Liver (tissue), 3 donors: ENCODE measurements around the gene MOGAT3.

Source experiments
- FOXA1 ChIP-seq: IDR thresholded peaks from 2 replicates; pipeline ENCODE4 v1.6.1; 2016; ENCODE audit warnings: antibody characterized with exemption
- TAF1 ChIP-seq: conservative IDR thresholded peaks from 2 replicates; pipeline ENCODE4 v1.6.1; 2016; ENCODE audit warnings: antibody characterized with exemption, mild to moderate bottlenecking
- YY1 ChIP-seq: IDR thresholded peaks from 2 replicates; pipeline ENCODE4 v1.6.1; 2016; ENCODE audit warnings: antibody characterized with exemption, mild to moderate bottlenecking
- TF ChIP-seq, protein P1 (sequence below): fragments of 150-350 bp; IDR thresholded peaks from 2 replicates; pipeline ENCODE4 v1.5.1; 2017; ENCODE audit warnings: improper control_type of control experiment, low read depth, low read length; ENCODE audit not compliant: missing input control
- donor health status: healthy.
- donor health status: healthy.

DNA sequence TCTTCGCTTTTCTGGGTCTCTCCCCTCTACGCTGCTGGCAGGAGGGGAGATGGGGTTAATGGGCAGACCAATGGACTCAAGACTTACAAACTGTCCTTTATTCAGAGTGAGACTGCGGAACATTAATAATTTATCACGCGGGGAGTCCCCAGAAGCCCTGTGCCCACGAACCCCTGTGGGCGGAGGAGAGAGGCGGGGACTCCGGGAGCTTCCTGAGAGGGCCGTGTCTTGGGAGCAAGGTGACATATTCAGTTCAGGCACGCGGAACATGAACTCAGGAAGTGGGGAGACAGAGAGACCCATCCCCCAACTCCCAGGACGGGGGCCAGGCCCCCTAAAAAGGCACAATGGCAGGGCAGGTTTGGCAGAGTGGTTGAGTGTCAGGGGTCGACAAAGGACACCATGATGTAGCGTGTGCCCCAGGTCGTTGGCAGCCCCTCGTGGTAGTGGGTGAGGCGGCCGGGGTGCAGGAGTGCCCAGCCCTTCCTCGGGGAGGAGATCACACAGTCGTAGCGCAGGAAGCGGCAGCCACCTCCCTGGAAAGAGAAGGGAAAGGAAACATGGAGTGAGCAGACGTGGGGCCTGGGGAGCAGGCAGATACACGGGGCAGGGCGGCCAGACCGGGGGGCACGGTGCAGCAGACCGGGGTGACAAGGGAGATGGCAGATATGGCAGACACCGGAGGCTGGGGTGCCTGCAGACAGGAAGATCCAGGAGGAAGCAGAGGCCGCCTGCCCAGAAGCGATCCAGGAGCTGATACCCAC lies 5.2 kb upstream of the MOGAT3 start:
- TF ChIP-seq, protein P1, sequence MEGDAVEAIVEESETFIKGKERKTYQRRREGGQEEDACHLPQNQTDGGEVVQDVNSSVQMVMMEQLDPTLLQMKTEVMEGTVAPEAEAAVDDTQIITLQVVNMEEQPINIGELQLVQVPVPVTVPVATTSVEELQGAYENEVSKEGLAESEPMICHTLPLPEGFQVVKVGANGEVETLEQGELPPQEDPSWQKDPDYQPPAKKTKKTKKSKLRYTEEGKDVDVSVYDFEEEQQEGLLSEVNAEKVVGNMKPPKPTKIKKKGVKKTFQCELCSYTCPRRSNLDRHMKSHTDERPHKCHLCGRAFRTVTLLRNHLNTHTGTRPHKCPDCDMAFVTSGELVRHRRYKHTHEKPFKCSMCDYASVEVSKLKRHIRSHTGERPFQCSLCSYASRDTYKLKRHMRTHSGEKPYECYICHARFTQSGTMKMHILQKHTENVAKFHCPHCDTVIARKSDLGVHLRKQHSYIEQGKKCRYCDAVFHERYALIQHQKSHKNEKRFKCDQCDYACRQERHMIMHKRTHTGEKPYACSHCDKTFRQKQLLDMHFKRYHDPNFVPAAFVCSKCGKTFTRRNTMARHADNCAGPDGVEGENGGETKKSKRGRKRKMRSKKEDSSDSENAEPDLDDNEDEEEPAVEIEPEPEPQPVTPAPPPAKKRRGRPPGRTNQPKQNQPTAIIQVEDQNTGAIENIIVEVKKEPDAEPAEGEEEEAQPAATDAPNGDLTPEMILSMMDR, result no peak
- no peak for TF ChIP-seq TAF1
- TF ChIP-seq FOXA1, result no peak
- no peak for TF ChIP-seq YY1
